ENCODE measurements around the gene TMEM266.

Gene TMEM266

GRCh38 chr15:76221085-76221767 lies 161.4 kb downstream of the TMEM266 start:
- peaks cover 11% of the 10 kb centered on the region for H3K4me1 ChIP-seq (ENCODE audit: control insufficient read depth, insufficient read depth, low read length, unreplicated experiment)
- H3K27ac ChIP-seq (ENCODE audit: low read depth, low read length) = no peak overlapping the region
- H3K27me3 ChIP-seq (ENCODE audit: insufficient read depth, low read length) = no peaks in the 10 kb centered on the region
- H3K79me2 ChIP-seq (ENCODE audit: control insufficient read depth, insufficient read depth, low read length, unreplicated experiment) = no peaks in the 10 kb centered on the region
- H2AFZ ChIP-seq (ENCODE audit: low read length, unreplicated experiment) = no peak overlapping the region
- peaks cover 40% of the 10 kb centered on the region for H3K36me3 ChIP-seq (ENCODE audit: insufficient read depth, low read length)
- no peak overlapping the region for H3K4me3 ChIP-seq (ENCODE audit: low read depth, low read length)

- peaks cover 8% of the 10 kb centered on the region for H3K4me1 ChIP-seq (ENCODE audit: control insufficient read depth, insufficient read depth, low read length, unreplicated experiment)
- H3K4me3 ChIP-seq (ENCODE audit: low read depth, low read length) = no peak overlapping the region
- no peaks in the 10 kb centered on the region for H3K27me3 ChIP-seq (ENCODE audit: insufficient read depth, low read length)
- peaks cover 40% of the 10 kb centered on the region for H3K36me3 ChIP-seq (ENCODE audit: insufficient read depth, low read length)
- H2AFZ ChIP-seq (ENCODE audit: low read length, unreplicated experiment) = no peak overlapping the region
- H3K79me2 ChIP-seq (ENCODE audit: control insufficient read depth, insufficient read depth, low read length, unreplicated experiment) = no peaks in the 10 kb centered on the region
- no peak overlapping the region for H3K27ac ChIP-seq (ENCODE audit: low read depth, low read length)
Observed at GRCh38 chr15:76222159-76222558, 162.4 kb downstream of the TMEM266 start.

- H3K79me2 ChIP-seq (ENCODE audit: control insufficient read depth, insufficient read depth, low read length, unreplicated experiment) = no peaks in the 10 kb centered on the region
- H2AFZ ChIP-seq (ENCODE audit: low read length, unreplicated experiment) = no peak overlapping the region
- H3K27me3 ChIP-seq (ENCODE audit: insufficient read depth, low read length) = no peaks in the 10 kb centered on the region
- H3K4me3 ChIP-seq (ENCODE audit: low read depth, low read length) = no peak overlapping the region
- H3K36me3 ChIP-seq (ENCODE audit: insufficient read depth, low read length) = peaks cover 40% of the 10 kb centered on the region
- H3K27ac ChIP-seq (ENCODE audit: low read depth, low read length) = no peak overlapping the region
- H3K4me1 ChIP-seq (ENCODE audit: control insufficient read depth, insufficient read depth, low read length, unreplicated experiment) = no peaks in the 10 kb centered on the region
Observed at GRCh38 chr15:76223521-76223920, 163.7 kb downstream of the TMEM266 start.

- no peaks in the 10 kb centered on the region for H3K4me1 ChIP-seq (ENCODE audit: control insufficient read depth, insufficient read depth, low read length, unreplicated experiment)
- H3K4me3 ChIP-seq (ENCODE audit: low read depth, low read length) = no peak overlapping the region
- peaks cover 8% of the 10 kb centered on the region for H3K36me3 ChIP-seq (ENCODE audit: insufficient read depth, low read length)
- no peak overlapping the region for H3K27ac ChIP-seq (ENCODE audit: low read depth, low read length)
- H3K79me2 ChIP-seq (ENCODE audit: control insufficient read depth, insufficient read depth, low read length, unreplicated experiment) = no peaks in the 10 kb centered on the region
- no peaks in the 10 kb centered on the region for H3K27me3 ChIP-seq (ENCODE audit: insufficient read depth, low read length)
- H2AFZ ChIP-seq (ENCODE audit: low read length, unreplicated experiment) = no peak overlapping the region
Observed at GRCh38 chr15:76229266-76229665, 169.5 kb downstream of the TMEM266 start.

- H3K36me3 ChIP-seq (ENCODE audit: insufficient read depth, low read length) = no peaks in the 10 kb centered on the region; the same call in 1 of the 2 replicates
- no peak overlapping the region for H3K4me3 ChIP-seq (ENCODE audit: low read depth, low read length)
- no peaks in the 10 kb centered on the region for H3K4me1 ChIP-seq (ENCODE audit: control insufficient read depth, insufficient read depth, low read length, unreplicated experiment)
- no peak overlapping the region for H3K27ac ChIP-seq (ENCODE audit: low read depth, low read length)
- H3K79me2 ChIP-seq (ENCODE audit: control insufficient read depth, insufficient read depth, low read length, unreplicated experiment) = no peaks in the 10 kb centered on the region
- no peaks in the 10 kb centered on the region for H3K27me3 ChIP-seq (ENCODE audit: insufficient read depth, low read length)
- no peak overlapping the region for H2AFZ ChIP-seq (ENCODE audit: low read length, unreplicated experiment)
Observed at GRCh38 chr15:76233921-76234320, 174.1 kb downstream of the TMEM266 start.

- H3K36me3 ChIP-seq (ENCODE audit: insufficient read depth, low read length) = no peaks in the 10 kb centered on the region; the same call in 1 of the 2 replicates
- no peak overlapping the region for H2AFZ ChIP-seq (ENCODE audit: low read length, unreplicated experiment)
- H3K79me2 ChIP-seq (ENCODE audit: control insufficient read depth, insufficient read depth, low read length, unreplicated experiment) = no peaks in the 10 kb centered on the region
- no peak overlapping the region for H3K27ac ChIP-seq (ENCODE audit: low read depth, low read length)
- no peaks in the 10 kb centered on the region for H3K4me1 ChIP-seq (ENCODE audit: control insufficient read depth, insufficient read depth, low read length, unreplicated experiment)
- no peaks in the 10 kb centered on the region for H3K27me3 ChIP-seq (ENCODE audit: insufficient read depth, low read length)
- H3K4me3 ChIP-seq (ENCODE audit: low read depth, low read length) = no peak overlapping the region
Observed at GRCh38 chr15:76234337-76234889, 174.6 kb downstream of the TMEM266 start.

GRCh38 chr15:76235186-76235826 lies 175.5 kb downstream of the TMEM266 start:
- no peak overlapping the region for H2AFZ ChIP-seq (ENCODE audit: low read length, unreplicated experiment)
- H3K4me3 ChIP-seq (ENCODE audit: low read depth, low read length) = no peak overlapping the region
- no peaks in the 10 kb centered on the region; the same call in 1 of the 2 replicates for H3K36me3 ChIP-seq (ENCODE audit: insufficient read depth, low read length)
- no peaks in the 10 kb centered on the region for H3K4me1 ChIP-seq (ENCODE audit: control insufficient read depth, insufficient read depth, low read length, unreplicated experiment)
- no peak overlapping the region for H3K27ac ChIP-seq (ENCODE audit: low read depth, low read length)
- no peaks in the 10 kb centered on the region for H3K27me3 ChIP-seq (ENCODE audit: insufficient read depth, low read length)
- H3K79me2 ChIP-seq (ENCODE audit: control insufficient read depth, insufficient read depth, low read length, unreplicated experiment) = no peaks in the 10 kb centered on the region

- H3K27ac ChIP-seq (ENCODE audit: low read depth, low read length) = no peak overlapping the region
Observed at GRCh38 chr15:76236350-76236749, 176.6 kb downstream of the TMEM266 start.

GRCh38 chr15:76239786-76240185 lies 180.0 kb downstream of the TMEM266 start:
- Histone ChIP-seq H3K27me3 (ENCODE audit: insufficient read depth, low read length) (no peaks in the 10 kb centered on the region), H3K27ac (ENCODE audit: low read depth, low read length) (no peak overlapping the region), H3K79me2 (ENCODE audit: control insufficient read depth, insufficient read depth, low read length, unreplicated experiment) (no peaks in the 10 kb centered on the region), H3K4me3 (ENCODE audit: low read depth, low read length) (no peak overlapping the region), H3K4me1 (ENCODE audit: control insufficient read depth, insufficient read depth, low read length, unreplicated experiment) (no peaks in the 10 kb centered on the region), H2AFZ (ENCODE audit: low read length, unreplicated experiment) (no peak overlapping the region), H3K36me3 (ENCODE audit: insufficient read depth, low read length) (peaks cover 7% of the 10 kb centered on the region; the same call in 1 of the 2 replicates)

More at GRCh38 chr15:76236350-76236749, 176.6 kb downstream of the TMEM266 start:
- Histone ChIP-seq H3K79me2 (ENCODE audit: control insufficient read depth, insufficient read depth, low read length, unreplicated experiment) (no peaks in the 10 kb centered on the region), H2AFZ (ENCODE audit: low read length, unreplicated experiment) (no peak overlapping the region), H3K4me1 (ENCODE audit: control insufficient read depth, insufficient read depth, low read length, unreplicated experiment) (no peaks in the 10 kb centered on the region), H3K27me3 (ENCODE audit: insufficient read depth, low read length) (no peaks in the 10 kb centered on the region), H3K36me3 (ENCODE audit: insufficient read depth, low read length) (no peaks in the 10 kb centered on the region; the same call in 1 of the 2 replicates), H3K4me3 (ENCODE audit: low read depth, low read length) (no peak overlapping the region)

- Histone ChIP-seq H3K4me1 (ENCODE audit: control insufficient read depth, insufficient read depth, low read length, unreplicated experiment) (no peaks in the 10 kb centered on the region), H3K27me3 (ENCODE audit: insufficient read depth, low read length) (no peaks in the 10 kb centered on the region), H3K4me3 (ENCODE audit: low read depth, low read length) (no peak overlapping the region), H3K79me2 (ENCODE audit: control insufficient read depth, insufficient read depth, low read length, unreplicated experiment) (no peaks in the 10 kb centered on the region), H3K27ac (ENCODE audit: low read depth, low read length) (no peak overlapping the region), H2AFZ (ENCODE audit: low read length, unreplicated experiment) (no peak overlapping the region), H3K36me3 (ENCODE audit: insufficient read depth, low read length) (peaks cover 7% of the 10 kb centered on the region; the same call in 1 of the 2 replicates)
Observed at GRCh38 chr15:76245072-76245610, 185.4 kb downstream of the TMEM266 start.
